ENCODE results near the gene HOXC9.
A peak's percentile ranks its signal among the peaks of the same experiment; 100 is the strongest.

HOXC9 gene

DNA sequence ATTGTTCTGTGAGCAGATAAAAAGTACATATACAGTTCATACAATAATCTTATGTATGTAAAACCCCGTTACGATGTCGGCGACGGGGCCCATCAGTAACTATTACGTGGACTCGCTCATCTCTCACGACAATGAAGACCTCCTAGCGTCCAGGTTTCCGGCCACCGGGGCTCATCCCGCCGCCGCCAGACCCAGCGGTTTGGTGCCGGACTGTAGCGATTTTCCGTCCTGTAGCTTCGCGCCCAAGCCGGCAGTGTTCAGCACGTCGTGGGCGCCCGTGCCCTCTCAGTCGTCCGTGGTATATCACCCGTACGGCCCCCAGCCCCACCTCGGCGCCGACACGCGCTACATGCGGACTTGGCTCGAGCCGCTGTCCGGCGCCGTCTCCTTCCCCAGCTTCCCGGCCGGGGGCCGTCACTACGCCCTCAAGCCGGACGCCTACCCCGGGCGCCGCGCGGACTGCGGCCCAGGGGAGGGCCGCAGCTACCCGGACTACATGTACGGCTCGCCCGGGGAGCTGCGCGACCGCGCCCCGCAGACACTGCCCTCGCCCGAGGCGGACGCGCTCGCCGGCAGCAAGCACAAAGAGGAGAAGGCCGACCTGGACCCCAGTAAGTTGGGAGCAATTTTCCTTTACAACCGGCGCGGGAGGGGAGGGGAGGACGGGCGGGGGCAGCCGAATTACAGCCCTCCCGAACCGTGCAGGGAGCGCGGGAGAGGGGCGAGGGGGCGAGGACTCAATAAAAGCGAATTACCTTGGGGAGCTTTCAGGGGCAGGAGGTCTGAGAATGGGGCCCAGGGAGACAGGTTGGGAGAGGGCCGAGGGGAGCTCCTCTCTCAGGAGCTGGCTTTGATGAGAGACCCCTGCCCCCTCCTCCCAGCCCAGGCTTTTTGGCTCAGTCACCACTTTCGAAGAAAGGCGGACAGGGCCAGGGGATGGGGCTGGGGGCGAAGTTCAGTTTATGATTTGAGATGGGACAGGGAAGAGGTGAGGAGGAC, at the start of gene HOXC9:
TSS of gene HOXC9 (plus strand) at position 46 of the 999 bp plus-strand sequence. CDS start at position 74, 28 bp downstream.
- DNase-seq, result peak; percentile 53

DNA sequence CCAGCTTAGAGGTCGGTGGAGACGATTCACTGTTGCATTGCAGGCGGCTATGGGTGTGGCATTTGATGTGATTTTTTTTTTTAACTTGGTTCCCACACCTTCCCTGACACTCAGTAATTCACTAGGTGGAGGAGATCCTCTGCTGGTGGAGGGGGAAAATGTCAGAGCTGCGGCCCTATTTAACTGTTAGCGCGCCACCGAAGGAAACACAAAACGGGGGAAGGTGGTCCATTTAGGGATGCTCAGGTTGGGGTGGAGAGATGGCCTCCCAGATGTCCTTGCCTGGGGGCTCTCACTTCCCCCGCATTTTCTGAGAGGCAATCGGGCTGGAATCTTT, 49.6 kb upstream of the HOXC9 start:
- no peak for DNase-seq

DNA sequence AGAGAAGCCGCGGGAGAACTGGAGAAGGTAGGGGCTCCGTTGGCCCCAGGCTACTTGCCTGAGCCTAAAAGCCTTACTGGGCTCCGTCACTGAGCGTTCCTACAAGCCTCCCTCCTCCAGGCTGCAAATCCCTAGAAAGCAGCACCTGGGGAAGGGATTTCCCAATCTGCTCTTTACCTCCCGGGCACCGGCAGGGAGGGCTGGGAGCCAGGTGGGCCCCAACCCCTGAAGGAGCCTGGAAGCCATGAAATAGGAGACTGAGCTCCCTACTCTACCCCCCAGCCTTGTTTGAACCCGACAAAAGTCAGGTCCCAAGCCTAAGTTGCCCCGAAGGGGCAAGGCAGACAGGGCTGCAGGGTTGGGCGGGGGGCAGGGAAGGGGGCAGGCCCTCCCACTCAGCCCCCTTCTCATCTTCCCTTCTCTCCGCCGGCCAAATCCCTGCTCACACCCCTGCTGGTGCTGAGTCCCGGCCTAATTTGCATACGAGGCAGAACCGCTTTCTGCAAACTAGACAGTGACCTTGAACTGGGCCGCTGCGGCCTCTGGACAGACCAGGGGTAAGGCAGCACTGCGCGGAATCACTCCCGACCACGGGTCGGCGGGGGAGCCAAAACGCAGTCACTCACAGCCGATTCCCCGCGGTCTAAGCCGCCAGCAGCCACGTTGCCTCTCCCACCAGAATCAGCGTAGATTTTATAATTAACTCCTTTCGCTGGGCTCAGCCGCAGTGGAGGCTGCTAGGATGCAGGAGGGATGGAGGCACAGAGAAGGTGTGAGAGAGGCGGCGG, 49.0 kb upstream of the HOXC9 start:
- no peak for DNase-seq

DNA sequence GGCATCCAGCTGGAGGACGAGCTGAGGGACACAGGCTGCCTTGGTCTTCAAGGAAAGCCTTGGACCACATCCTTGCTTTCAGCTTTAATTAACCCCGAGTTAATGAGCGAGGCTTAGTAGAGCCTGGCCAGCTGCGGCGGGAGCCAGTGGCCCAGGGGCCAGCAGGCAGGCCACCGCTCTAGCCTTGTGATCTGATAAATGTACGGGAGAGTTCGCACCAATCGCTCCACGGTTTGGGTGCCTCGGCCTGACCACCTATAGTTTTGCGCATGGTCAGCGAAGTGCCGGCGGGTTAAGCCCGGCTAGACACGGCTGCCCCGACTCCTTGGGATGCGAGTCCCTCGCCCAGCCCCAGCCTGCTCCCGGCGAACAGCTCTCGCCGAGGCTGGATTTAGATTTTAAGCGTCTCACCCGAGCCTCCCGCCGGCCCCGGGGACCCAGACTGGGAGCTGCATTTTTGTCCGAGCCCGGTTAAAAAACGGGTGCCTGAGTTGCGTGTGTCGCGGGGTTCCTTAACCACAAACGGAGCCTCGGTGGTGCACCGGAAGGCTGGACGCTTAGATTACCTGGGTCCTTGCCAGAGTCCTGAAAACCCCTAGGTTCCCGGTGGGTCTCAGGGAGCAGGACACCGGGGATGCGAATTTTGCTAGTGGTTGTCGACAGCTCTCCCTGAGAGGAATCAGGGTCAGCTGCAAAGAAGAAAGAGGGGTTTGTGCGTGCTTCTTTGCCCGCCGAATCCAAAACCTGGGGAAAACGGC, 48.2 kb upstream of the HOXC9 start:
- no peak for DNase-seq

DNA sequence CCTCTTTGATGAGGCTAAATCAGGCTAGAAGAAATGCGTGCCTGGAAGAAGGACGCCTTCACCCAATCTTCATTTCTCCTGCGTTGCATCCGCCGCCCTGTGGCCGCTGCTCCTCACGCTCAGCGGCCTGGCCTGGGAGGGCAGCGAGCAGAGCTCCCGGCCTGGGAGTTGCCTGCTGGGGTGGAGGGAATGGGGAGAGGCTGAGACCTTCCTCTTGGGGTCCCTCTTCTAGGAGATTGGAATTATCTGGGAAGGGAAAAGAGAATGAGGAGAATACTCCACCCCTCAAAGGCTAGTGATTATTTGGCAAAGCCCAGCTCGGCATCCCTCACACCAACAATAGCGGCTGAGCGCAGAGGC, 47.6 kb upstream of the HOXC9 start:
- no peak for DNase-seq

DNA sequence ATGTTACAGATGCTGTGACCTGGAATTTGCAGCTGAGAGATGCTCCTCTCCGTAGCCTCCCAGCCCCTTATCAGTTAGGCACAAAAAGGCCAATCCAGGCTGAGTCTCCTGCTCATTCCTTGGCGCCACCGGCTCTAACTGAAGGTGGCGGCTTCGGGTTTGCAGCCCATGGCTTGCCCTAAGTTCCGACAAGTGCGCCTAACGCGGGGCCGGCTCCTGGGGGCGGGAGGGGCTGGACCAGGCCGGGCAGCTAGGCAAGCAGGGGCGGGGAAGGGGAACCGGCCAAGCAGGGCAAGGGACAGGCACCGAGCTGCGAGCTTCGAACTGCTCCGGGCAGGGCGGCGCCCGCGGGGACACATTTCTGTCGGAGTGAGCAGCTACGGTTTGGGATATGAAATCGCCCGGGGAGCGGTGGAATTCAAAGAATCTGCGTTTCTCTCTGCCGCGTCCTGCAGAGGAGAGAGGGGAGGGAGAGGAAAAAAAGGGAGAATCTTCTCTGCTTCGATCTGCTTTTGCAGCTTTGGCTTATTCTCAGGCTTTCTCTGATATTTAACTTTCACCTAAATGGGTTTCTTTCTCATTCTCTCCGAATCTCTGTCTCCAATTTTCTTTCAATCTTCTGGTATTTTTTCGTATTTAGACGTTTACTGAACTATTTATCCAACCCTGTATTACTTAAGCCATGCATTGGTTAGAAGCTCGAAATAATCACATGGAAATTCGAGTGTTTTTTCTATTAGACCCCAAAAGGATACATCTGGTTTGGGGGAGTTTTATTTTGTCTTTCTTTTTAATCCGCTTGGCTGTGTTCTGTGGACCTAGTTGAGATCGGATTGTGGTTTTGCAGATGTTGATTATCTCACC, 46.9 kb upstream of the HOXC9 start:
- no peak for DNase-seq

DNA sequence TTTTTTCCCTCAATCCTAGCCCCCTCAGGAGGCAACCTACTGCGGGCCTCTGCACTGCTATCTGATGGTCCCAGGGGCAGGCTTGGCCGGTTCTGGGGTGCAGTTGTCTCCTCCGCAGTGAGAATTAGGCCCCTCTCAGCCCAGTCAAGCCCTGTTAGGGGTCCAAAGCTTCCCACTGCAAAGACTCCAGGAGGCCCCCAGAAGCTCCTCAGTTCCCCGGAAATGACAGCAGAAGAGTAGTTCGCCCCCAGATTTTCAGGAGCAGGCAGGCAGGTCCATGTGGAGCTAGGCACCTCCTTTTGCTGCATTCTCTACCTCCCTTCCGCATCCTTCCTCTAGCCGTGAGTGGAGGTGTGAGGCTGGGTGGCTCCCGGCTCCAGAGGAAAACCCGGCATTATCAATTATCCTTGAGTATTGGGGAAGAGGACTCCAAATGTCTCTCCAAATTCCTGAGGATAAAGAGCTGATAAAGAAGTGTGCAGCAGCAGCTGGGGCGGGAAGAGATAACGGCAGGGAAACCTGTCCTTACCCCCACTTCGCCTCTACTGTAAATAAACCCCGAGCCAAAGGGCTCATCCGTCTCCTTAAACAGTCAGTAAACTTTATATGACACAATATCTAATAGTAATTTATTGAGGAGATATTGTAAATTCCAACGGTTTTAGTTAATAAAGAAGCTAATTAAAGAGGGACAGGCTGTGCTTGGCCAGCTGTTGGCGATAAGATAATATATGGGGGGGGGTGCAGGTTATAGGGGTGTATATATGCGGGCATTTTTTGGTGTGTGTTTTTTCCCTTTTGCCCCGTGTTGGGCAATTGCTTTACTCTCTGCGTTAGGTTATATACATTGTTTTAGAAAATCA, 45.9 kb upstream of the HOXC9 start:
- no peak for DNase-seq

DNA sequence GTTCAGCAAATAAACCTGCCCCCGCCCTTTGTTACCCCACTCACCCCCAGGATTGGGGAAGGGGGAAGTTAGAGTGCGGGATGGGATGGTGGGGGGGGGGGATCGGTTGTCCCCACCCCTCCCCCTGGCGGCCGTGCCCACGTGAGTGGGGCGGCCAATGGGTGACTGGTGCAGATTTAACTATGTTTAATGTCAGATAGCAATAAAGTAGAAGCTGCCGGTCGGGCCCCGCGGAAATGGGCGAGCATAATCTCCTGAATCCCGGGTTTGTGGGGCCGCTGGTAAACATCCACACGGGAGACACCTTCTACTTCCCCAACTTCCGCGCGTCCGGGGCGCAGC, 45.3 kb upstream of the HOXC9 start, which contains the start of gene HOXC12:
TSS of gene HOXC12 (plus strand) at position 210 of the 342 bp plus-strand sequence. CDS start at position 237, 27 bp downstream.
- no peak for DNase-seq

DNA sequence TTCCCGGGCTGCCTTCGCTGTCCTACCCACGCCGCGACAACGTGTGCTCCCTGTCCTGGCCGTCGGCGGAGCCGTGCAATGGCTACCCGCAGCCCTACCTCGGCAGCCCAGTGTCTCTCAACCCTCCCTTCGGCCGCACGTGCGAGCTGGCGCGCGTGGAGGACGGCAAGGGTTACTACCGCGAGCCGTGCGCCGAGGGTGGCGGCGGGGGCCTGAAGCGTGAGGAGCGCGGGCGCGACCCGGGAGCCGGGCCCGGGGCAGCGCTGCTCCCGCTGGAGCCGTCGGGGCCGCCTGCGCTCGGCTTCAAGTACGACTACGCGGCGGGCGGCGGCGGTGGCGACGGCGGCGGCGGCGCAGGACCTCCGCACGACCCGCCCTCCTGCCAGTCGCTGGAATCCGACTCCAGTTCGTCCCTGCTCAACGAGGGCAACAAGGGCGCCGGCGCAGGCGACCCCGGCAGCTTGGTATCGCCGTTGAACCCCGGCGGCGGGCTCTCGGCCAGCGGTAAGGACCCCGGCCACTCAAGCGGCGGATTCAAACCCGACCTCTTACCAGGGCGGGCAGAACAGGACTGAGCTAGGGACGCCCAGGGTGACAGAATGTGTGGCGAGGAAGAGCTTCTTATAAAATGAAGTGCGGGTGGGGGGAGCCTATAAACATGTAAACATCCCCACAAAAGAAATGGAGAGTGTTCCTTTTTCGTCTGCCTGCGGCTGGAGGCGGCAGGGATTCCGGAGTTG, 44.8 kb upstream of the HOXC9 start:
- DNase-seq, result no peak

DNA sequence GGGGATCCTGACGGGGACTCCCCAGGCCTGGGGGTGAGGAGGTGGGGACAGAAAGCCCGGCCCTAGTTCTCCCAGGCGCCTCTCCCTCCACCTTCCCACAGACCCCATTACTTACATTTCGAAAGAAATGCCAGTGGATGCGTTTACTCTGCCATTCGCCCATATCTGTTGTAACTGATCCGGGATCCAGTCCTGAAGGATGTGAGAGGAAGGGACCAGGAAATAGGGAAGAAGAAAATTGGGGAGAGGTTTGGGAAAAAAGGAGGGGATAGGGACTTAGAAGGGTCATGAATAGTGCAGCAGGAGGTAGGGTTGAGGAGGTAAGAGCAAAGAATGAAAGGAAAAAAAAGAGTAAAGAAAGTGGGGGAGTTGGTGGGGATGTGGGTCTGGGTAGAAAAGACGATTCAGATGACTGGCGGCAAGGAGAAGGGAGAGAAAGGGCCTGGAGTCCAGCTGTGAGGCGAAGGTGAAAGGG, 44.1 kb upstream of the HOXC9 start:
- no peak for DNase-seq

DNA sequence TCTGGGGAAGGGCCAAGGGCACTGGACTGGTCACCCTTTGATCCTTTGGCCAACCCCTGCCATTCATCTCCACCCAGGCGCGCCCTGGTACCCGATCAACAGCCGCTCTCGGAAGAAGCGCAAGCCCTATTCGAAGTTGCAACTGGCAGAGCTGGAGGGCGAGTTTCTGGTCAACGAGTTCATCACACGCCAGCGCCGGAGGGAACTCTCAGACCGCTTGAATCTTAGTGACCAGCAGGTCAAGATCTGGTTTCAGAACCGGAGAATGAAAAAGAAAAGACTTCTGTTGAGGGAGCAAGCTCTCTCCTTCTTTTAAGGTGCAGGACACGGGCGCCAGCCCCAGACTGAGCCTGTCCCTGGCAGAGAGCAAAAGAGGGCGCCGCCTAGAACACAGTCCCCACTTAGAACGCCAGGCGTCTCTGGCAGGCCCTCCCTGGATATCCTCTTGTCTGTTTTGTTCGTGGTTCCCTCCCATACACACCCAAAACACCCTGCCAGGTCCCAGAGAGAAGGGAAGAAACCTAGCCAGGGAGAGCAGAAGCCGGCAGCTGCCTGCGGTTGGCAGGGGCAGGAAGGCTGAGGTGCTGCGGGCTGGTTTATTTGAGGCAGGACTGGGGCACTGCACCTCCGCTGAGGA, 43.6 kb upstream of the HOXC9 start:
- DNase-seq, result no peak

DNA sequence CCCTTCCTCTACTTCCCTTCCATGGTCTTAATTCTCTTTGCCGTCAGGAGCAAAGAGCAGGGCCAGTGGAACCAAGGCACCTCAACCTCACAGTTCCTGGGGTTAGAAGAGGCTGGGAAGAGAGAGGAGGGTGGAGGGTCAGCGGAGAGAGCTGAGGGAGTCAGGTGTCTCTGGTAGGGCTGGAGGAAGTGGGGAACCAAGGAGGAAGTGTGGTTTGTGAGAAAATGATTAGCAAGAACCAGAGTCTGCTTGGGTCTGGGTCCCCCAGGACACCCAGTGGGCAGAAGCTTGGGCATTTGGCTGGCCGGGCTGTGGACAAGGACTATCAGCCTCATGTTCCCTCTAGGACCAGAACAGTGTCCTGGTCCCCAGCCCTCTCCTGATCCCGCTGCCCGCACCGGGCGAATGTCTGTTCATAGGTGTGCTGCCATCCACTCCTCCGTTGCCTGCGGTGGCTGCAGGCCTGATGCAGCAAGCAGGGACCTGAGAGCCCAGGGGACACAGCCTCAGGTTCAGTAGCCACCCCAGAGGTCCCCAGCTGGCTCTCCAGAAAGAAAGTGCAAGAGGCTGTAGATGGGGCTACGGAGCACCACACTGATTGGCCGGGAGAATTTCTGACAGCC, 42.9 kb upstream of the HOXC9 start:
- DNase-seq, result no peak

DNA sequence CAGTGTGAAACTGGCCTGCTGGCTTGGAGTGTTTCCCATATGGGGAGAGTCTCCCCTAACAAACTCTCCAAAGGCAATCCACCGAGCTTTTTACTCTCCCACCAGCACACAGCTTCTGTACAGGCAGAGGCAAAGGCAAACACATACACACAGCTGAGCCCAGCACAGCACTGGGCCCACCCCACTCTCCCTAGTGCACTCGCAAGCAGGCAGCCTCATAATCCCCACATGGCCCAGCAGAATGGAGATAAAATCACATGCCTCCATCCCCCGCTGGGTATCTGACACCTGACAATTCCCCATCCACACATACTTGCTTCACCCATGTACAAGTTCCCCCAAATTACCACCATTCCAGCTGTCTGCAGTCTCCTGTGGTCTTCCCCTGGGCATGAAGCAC, 41.8 kb upstream of the HOXC9 start:
- no peak for DNase-seq

DNA sequence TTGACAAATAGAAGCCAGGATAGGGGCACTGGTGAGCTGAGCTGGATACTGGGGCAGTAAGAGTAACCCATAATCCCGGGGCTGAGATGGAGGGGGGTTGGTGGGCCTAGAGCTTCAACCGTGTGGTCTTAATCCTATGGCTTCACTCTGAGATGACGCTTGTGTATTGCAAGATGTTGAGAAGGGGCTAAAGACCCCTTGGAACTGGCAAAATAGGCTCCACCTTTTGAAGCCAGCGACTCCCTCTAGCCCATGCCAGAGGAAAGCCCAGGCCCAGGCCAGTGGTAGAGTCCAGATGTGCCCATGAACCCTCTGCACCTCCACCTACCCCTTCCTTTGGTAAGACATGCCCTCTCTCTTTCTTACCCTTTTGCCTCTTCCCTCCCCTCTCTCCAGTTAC, 40.6 kb upstream of the HOXC9 start:
- DNase-seq, result no peak

DNA sequence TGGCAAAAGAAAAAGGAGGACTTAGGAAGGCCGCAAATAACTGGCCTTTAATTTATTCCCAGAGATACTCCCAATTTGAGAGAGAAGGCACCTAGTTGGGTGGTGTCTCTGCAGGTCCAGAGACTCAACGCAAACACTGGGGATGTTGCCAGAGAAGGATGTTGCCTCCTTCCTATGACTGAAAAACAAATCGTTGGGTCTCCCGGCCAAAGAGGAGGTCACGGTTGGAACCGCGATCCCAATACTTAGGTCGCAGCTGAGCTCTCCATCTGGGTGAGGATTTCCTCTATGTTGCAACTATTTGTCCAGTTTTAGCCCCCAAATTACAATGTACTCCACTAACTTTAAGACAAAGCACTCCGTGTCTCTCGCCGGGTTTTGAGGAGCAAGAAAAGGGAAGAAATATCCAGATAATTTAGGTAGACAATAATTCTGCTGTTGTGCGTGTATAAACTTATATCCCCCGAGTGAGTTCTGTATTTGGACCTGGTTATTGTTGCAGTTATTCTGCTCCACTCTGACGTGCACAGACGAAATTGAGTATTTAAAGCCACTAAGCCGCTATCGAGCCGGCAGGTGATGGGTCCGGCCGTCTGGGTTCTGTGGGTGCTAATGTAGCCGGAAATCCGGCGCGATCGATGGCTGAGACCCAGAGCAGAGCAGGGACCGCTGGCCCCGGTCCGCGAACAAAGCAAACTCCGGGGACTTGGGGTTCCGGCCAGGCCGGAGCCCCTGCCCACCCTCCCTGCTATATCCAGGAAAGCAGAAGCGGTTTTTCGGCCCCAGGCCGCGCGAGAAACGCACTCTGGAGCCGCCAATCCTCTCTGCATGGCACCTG, 39.6 kb upstream of the HOXC9 start:
- no peak for DNase-seq

DNA sequence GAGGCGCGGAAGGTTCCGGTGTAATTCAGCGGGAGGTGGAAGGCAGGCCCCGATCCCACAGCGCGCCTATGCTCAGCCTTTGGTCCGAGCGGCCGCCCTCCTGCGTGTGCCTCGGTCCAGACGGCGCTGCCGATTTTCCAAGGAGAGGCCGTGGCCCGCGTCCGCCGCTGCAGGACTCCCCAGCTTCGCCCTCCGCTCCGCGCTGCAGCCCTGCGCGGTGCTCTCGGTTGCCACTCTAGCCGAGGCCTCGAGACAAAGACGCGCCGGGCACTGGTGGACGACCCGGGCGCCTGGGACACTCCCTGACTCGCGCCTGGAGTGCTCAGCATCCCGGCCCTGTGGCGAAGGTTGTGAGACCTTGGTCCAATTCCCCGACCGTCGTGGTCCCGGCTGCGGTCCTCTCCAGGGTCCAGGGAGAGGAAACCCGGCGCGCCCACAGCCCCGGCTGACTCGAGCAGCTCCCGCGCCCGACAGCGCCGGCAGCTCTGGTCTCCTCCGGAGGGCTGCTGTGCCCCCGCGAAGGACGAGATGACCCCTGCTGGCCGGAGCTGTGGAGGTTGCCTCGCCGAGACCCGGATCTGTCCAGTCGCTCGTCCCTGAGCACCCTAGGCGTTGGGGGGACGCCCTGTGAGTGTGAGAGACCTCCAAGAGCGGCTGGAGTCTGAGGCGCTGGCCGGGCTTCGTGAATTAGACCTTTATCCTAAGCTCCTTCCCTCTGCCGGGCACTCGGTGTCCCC, 38.8 kb upstream of the HOXC9 start:
- DNase-seq, result no peak

DNA sequence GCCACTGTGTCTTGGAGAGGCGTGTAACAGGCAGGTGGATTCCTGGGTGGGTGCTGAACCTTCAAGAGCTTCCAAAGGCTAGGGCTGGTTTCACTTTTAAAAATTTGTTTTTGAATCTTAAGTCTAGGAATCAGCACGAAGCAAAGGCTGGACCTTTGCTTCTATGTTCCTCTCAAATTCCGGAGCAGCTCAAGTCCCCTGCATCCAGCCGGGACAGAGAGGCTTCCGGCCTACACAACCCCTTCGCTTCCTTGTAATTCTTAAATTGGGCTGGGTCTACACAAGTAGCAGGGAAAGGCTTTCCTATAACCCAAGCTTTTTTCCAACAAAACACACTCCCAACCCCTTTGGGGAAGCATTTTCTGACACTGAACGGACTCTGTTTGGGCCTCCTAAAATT, 37.0 kb upstream of the HOXC9 start:
- DNase-seq, result no peak
